HepG2 (cell line): Measurements from ENCODE around the gene DFFA. TPM values are rescaled to one million over a fixed set of nuclear protein-coding genes. Genes with fewer than 3 reads are reported as not detected.
A peak's percentile ranks its signal among the peaks of the same experiment; 100 is the strongest.

ENCODE experiments used
- KAT7 ChIP-seq: IDR thresholded peaks from 2 replicates; pipeline ENCODE4 v1.6.1; 2018; ENCODE audit warnings: borderline replicate concordance, missing compliant biosample characterization
- KMT2B ChIP-seq: IDR thresholded peaks from 2 replicates; pipeline ENCODE4 v1.6.1; 2016; ENCODE audit warnings: missing genetic modification reagents, missing compliant biosample characterization
- PHB2 ChIP-seq: fragments of 450-650 bp; IDR thresholded peaks from 2 replicates; pipeline ENCODE4 v1.6.1; 2018; ENCODE audit not compliant: partially characterized antibody
- SNAPC2 ChIP-seq: sonication (generic); formaldehyde crosslinking; IDR thresholded peaks from 2 replicates; pipeline ENCODE4 v1.8.1; 2022; ENCODE audit warnings: mild to moderate bottlenecking, missing genetic modification reagents
- ZNF251 ChIP-seq: sonication (generic); formaldehyde crosslinking; IDR thresholded peaks from 2 replicates; pipeline ENCODE4 v1.9.0; 2021; ENCODE audit warnings: mild to moderate bottlenecking, missing genetic modification reagents
- ZNF331 ChIP-seq: sonication (generic); formaldehyde crosslinking; IDR thresholded peaks from 2 replicates; pipeline ENCODE4 v1.4.0; 2020; ENCODE audit warnings: missing genetic modification reagents
- ZNF335 ChIP-seq: sonication (generic); formaldehyde crosslinking; IDR thresholded peaks from 2 replicates; pipeline ENCODE4 v1.4.0; 2020; ENCODE audit warnings: missing genetic modification reagents
- ZNF547 ChIP-seq: sonication (generic); formaldehyde crosslinking; IDR thresholded peaks from 2 replicates; pipeline ENCODE4 v1.5.1; 2020; ENCODE audit warnings: mild to moderate bottlenecking, missing genetic modification reagents
- ZNF567 ChIP-seq: sonication (generic); formaldehyde crosslinking; IDR thresholded peaks from 2 replicates; pipeline ENCODE4 v1.8.1; 2023; ENCODE audit warnings: mild to moderate bottlenecking, missing genetic modification reagents, borderline replicate concordance
- ZNF749 ChIP-seq: sonication (generic); formaldehyde crosslinking; IDR thresholded peaks from 2 replicates; pipeline ENCODE4 v1.8.0; 2022; ENCODE audit warnings: mild to moderate bottlenecking, missing genetic modification reagents, moderate library complexity, borderline replicate concordance
- ZNF83 ChIP-seq: sonication (generic); formaldehyde crosslinking; IDR thresholded peaks from 2 replicates; pipeline ENCODE4 v1.4.0; 2020; ENCODE audit warnings: missing genetic modification reagents, mild to moderate bottlenecking, borderline replicate concordance
- ZNF839 ChIP-seq: sonication (generic); formaldehyde crosslinking; IDR thresholded peaks from 2 replicates; pipeline ENCODE4 v1.4.0; 2020; ENCODE audit warnings: missing genetic modification reagents, mild to moderate bottlenecking, borderline replicate concordance
- polyA plus RNA-seq, 8 experiments: library from polyadenylated mRNA; depleted of rRNA in 3 of 8; stranded (reverse) in 7 of 8; unstranded in 1 of 8; fragments of >200 nt; fragmentation: Illumina TruSeq in 4 of 8; extraction: Trizol in 4 of 8; gene quantifications; 2 replicates each; pipeline versions ENCODE4 v1.2.1 to v1.2.3, GENCODE V29; 2011 to 2016; ENCODE audit warnings: low read depth in 4 of 8, missing spikeins in 1 of 8, mixed read lengths in 1 of 8; ENCODE audit not compliant: insufficient read depth in 1 of 8
- total RNA-seq, 5 experiments: library from RNA; depleted of rRNA; stranded (reverse); fragments of >200 nt; fragmentation: Illumina TruSeq; extraction: Trizol; gene quantifications; 2 replicates each; pipeline ENCODE4 v1.2.3, GENCODE V29; 2016; ENCODE audit warnings: low read depth in 1 of 5
- TF ChIP-seq, protein P1 (sequence below): sonication (generic); formaldehyde crosslinking; IDR thresholded peaks from 2 replicates; pipeline ENCODE4 v1.5.0; 2020; ENCODE audit warnings: mild to moderate bottlenecking, missing genetic modification reagents, borderline replicate concordance
- TF ChIP-seq, protein P2 (sequence below): sonication (generic); formaldehyde crosslinking; conservative IDR thresholded peaks from 2 replicates; pipeline ENCODE4 v1.8.0; 2022; ENCODE audit warnings: mild to moderate bottlenecking, moderate library complexity, missing genetic modification reagents
- TF ChIP-seq, protein P3 (sequence below): sonication (generic); formaldehyde crosslinking; IDR thresholded peaks from 2 replicates; pipeline ENCODE4 v1.4.0; 2020; ENCODE audit warnings: missing genetic modification reagents
- TF ChIP-seq, protein P4 (sequence below): IDR thresholded peaks from 2 replicates; pipeline ENCODE4 v1.6.1; 2016; ENCODE audit warnings: mild to moderate bottlenecking, missing biosample characterization, missing genetic modification reagents
- TF ChIP-seq, protein P5 (sequence below): sonication (generic); formaldehyde crosslinking; IDR thresholded peaks from 2 replicates; pipeline ENCODE4 v1.5.0; 2020; ENCODE audit warnings: missing genetic modification reagents
- TF ChIP-seq, protein P6 (sequence below): sonication (generic); formaldehyde crosslinking; IDR thresholded peaks from 2 replicates; pipeline ENCODE4 v1.4.0; 2020; ENCODE audit warnings: missing genetic modification reagents
- TF ChIP-seq, protein P7 (sequence below): sonication (generic); formaldehyde crosslinking; IDR thresholded peaks from 2 replicates; pipeline ENCODE4 v1.8.1; 2023; ENCODE audit warnings: missing genetic modification reagents, mild to moderate bottlenecking, borderline replicate concordance

Gene DFFA
- total and polyA plus RNA-seq, 2 of the 13 experiments (the other 11 are each of a cell fraction or from before 2014, with no cell fraction given): 16.5 to 33.9 TPM

DNA sequence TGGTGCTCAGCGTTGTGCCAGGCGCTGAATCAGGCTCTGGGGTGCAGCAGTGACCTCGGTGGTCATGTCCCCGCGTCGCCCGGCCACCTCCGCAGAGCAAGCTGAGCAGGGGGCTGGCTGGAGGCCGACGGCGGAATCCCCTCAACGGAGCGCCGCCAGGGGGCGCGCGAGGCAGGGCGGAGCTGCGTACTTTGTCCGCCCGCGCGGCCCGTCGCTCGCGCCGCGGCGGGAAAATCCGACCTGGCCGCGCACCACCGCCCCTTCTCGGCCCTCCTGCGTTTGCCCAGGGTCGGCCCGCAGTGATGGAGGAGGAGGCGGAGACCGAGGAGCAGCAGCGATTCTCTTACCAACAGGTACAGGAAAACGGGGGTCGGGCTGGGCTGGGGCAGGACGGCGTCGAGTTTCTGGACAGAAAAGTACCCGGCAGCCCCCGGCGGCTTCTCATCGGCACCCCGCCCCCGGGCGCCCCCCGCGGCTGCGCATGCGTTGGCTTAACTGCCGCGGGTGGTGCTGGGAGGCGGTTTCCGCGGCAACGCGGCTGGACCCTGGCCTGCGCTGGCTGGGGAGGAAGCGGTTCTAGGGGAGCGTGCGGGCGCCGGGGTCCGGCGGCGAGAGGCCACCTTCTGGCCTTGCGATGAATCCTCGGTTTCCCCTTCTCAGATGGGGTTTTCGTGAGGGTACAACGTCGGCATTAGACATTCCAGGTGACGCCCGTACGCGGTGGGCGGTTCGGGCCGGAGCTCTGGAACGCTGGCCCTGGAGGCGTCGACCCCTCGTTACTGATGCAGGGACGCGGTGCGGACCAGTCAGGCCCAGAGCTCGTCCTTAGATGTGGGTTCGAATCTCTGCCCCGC lies 41.9 kb downstream of the DFFA start, which contains the start of gene CENPS (continued):
- TF ChIP-seq, protein P1, sequence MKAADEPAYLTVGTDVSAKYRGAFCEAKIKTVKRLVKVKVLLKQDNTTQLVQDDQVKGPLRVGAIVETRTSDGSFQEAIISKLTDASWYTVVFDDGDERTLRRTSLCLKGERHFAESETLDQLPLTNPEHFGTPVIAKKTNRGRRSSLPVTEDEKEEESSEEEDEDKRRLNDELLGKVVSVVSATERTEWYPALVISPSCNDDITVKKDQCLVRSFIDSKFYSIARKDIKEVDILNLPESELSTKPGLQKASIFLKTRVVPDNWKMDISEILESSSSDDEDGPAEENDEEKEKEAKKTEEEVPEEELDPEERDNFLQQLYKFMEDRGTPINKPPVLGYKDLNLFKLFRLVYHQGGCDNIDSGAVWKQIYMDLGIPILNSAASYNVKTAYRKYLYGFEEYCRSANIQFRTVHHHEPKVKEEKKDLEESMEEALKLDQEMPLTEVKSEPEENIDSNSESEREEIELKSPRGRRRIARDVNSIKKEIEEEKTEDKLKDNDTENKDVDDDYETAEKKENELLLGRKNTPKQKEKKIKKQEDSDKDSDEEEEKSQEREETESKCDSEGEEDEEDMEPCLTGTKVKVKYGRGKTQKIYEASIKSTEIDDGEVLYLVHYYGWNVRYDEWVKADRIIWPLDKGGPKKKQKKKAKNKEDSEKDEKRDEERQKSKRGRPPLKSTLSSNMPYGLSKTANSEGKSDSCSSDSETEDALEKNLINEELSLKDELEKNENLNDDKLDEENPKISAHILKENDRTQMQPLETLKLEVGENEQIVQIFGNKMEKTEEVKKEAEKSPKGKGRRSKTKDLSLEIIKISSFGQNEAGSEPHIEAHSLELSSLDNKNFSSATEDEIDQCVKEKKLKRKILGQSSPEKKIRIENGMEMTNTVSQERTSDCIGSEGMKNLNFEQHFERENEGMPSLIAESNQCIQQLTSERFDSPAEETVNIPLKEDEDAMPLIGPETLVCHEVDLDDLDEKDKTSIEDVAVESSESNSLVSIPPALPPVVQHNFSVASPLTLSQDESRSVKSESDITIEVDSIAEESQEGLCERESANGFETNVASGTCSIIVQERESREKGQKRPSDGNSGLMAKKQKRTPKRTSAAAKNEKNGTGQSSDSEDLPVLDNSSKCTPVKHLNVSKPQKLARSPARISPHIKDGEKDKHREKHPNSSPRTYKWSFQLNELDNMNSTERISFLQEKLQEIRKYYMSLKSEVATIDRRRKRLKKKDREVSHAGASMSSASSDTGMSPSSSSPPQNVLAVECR: peak; percentile 99
- TF ChIP-seq ZNF547 (CRISPR knock-in tag) (peak; percentile 98), ZNF331 (peak; percentile 68), ZNF567 (CRISPR knock-in tag) (peak; percentile 95), KMT2B (CRISPR knock-in tag) (peak; percentile 85), KAT7 (CRISPR knock-in tag) (peak; percentile 94; the same call in 1 of the 2 replicates), ZNF83 (CRISPR knock-in tag) (no peak), ZNF749 (CRISPR knock-in tag) (peak; percentile 98), ZNF839 (no peak), ZNF335 (CRISPR knock-in tag) (no peak; the same call in 1 of the 2 replicates), ZNF251 (CRISPR knock-in tag) (no peak), PHB2 (no peak), SNAPC2 (CRISPR knock-in tag) (no peak)
- TF ChIP-seq, protein P2, sequence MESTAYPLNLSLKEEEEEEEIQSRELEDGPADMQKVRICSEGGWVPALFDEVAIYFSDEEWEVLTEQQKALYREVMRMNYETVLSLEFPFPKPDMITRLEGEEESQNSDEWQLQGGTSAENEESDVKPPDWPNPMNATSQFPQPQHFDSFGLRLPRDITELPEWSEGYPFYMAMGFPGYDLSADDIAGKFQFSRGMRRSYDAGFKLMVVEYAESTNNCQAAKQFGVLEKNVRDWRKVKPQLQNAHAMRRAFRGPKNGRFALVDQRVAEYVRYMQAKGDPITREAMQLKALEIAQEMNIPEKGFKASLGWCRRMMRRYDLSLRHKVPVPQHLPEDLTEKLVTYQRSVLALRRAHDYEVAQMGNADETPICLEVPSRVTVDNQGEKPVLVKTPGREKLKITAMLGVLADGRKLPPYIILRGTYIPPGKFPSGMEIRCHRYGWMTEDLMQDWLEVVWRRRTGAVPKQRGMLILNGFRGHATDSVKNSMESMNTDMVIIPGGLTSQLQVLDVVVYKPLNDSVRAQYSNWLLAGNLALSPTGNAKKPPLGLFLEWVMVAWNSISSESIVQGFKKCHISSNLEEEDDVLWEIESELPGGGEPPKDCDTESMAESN (CRISPR knock-in tag): peak; percentile 97
- TF ChIP-seq, protein P3, sequence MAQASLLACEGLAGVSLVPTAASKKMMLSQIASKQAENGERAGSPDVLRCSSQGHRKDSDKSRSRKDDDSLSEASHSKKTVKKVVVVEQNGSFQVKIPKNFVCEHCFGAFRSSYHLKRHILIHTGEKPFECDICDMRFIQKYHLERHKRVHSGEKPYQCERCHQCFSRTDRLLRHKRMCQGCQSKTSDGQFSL (CRISPR knock-in tag): no peak
- TF ChIP-seq, protein P4, sequence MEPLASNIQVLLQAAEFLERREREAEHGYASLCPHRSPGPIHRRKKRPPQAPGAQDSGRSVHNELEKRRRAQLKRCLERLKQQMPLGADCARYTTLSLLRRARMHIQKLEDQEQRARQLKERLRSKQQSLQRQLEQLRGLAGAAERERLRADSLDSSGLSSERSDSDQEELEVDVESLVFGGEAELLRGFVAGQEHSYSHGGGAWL (CRISPR knock-in tag): peak; percentile 87
- TF ChIP-seq, protein P5, sequence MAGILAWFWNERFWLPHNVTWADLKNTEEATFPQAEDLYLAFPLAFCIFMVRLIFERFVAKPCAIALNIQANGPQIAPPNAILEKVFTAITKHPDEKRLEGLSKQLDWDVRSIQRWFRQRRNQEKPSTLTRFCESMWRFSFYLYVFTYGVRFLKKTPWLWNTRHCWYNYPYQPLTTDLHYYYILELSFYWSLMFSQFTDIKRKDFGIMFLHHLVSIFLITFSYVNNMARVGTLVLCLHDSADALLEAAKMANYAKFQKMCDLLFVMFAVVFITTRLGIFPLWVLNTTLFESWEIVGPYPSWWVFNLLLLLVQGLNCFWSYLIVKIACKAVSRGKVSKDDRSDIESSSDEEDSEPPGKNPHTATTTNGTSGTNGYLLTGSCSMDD (CRISPR knock-in tag): no peak
- TF ChIP-seq, protein P6, sequence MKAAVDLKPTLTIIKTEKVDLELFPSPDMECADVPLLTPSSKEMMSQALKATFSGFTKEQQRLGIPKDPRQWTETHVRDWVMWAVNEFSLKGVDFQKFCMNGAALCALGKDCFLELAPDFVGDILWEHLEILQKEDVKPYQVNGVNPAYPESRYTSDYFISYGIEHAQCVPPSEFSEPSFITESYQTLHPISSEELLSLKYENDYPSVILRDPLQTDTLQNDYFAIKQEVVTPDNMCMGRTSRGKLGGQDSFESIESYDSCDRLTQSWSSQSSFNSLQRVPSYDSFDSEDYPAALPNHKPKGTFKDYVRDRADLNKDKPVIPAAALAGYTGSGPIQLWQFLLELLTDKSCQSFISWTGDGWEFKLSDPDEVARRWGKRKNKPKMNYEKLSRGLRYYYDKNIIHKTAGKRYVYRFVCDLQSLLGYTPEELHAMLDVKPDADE (CRISPR knock-in tag): no peak
- TF ChIP-seq, protein P7, sequence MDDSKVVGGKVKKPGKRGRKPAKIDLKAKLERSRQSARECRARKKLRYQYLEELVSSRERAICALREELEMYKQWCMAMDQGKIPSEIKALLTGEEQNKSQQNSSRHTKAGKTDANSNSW: peak; percentile 82; the same call in 1 of the 2 replicates
